HG03457 (cell line): ENCODE results near the gene PCBP3.

ENCODE experiments used
- ATAC-seq: cut with Tn5 transposase; IDR thresholded peaks from one replicate; pipeline ENCODE4 v1.9.1; 2021; ENCODE audit warnings: moderate number of reproducible peaks; ENCODE audit not compliant: unreplicated experiment

The PCBP3 gene

GRCh38 chr21:45723049-45723958 is 79.8 kb downstream of the PCBP3 start:
- no peak for ATAC-seq

- no peak for ATAC-seq
Observed at GRCh38 chr21:45724345-45724961, 80.9 kb downstream of the PCBP3 start.

- ATAC-seq = no peak
Observed at GRCh38 chr21:45724994-45725843, 81.7 kb downstream of the PCBP3 start.

- ATAC-seq = no peak
Observed at GRCh38 chr21:45725844-45726200, 82.3 kb downstream of the PCBP3 start.

- ATAC-seq = no peak
Observed at GRCh38 chr21:45726438-45726837, 82.9 kb downstream of the PCBP3 start.

- no peak for ATAC-seq
Observed at GRCh38 chr21:45727390-45727789, 83.9 kb downstream of the PCBP3 start.

- ATAC-seq = no peak
Observed at GRCh38 chr21:45735259-45736000, 91.9 kb downstream of the PCBP3 start.

GRCh38 chr21:45736042-45736689 is 92.6 kb downstream of the PCBP3 start:
- ATAC-seq = no peak

GRCh38 chr21:45736690-45737484 is 93.4 kb downstream of the PCBP3 start:
- ATAC-seq = no peak

GRCh38 chr21:45737485-45738166 is 94.1 kb downstream of the PCBP3 start:
- no peak for ATAC-seq

- ATAC-seq = no peak
Observed at GRCh38 chr21:45739218-45740087, 95.9 kb downstream of the PCBP3 start.

GRCh38 chr21:45740088-45740440 is 96.5 kb downstream of the PCBP3 start:
- no peak for ATAC-seq

- no peak for ATAC-seq
Observed at GRCh38 chr21:45740491-45741357, 97.2 kb downstream of the PCBP3 start.

GRCh38 chr21:45741691-45742090 is 98.2 kb downstream of the PCBP3 start:
- no peak for ATAC-seq

- no peak for ATAC-seq
Observed at GRCh38 chr21:45742247-45742646, 98.7 kb downstream of the PCBP3 start.

GRCh38 chr21:45745256-45745655 is 101.7 kb downstream of the PCBP3 start:
- ATAC-seq = no peak

GRCh38 chr21:45747233-45747766 is 103.8 kb downstream of the PCBP3 start:
- ATAC-seq = no peak
